Measurements from ENCODE around the gene SSBP1.

The SSBP1 gene

GRCh38 chr7:141739250-141739649 lies 1.1 kb downstream of the SSBP1 start:
- no peak for TF ChIP-seq CTCF (IDR thresholded peaks at IDR 0.05; ENCODE audit: low read length)
- no peak for TF ChIP-seq EZH2 (IDR thresholded peaks at IDR 0.05; ENCODE audit: borderline replicate concordance, low read length)
- H3K4me1 ChIP-seq (ENCODE audit: insufficient read depth, low read length, severe bottlenecking), result peaks cover 28% of the 10 kb centered on the region
- H3K27me3 ChIP-seq (ENCODE audit: insufficient read depth, low read length), result no peaks in the 10 kb centered on the region
- H3K4me3 ChIP-seq (ENCODE audit: low read depth, low read length, poor library complexity, severe bottlenecking), result peak overlapping the region; percentile 68
- H3K4me2 ChIP-seq (ENCODE audit: low read length), result peak overlapping the region; percentile 86
- no peaks in the 10 kb centered on the region for H3F3A ChIP-seq (ENCODE audit: insufficient read depth, low read length)
- no peaks in the 10 kb centered on the region for H3K9me3 ChIP-seq (ENCODE audit: low read length)
- peaks cover 29% of the 10 kb centered on the region for H3K79me2 ChIP-seq (ENCODE audit: insufficient read depth, low read length)
- H4K20me1 ChIP-seq (ENCODE audit: insufficient read depth, low read length), result no peaks in the 10 kb centered on the region
- H3K9me2 ChIP-seq (ENCODE audit: low read depth, low read length), result no peaks in the 10 kb centered on the region
- H3K27ac ChIP-seq (ENCODE audit: low read depth, low read length, poor library complexity, severe bottlenecking), result no peak overlapping the region
- peaks cover 48% of the 10 kb centered on the region for H3K36me3 ChIP-seq (ENCODE audit: insufficient read depth, low read length)
- H2AFZ ChIP-seq (ENCODE audit: low read length), result no peak overlapping the region
- peak overlapping the region; percentile 71 for H3K9ac ChIP-seq (ENCODE audit: low read length)

- H3K79me2 ChIP-seq (ENCODE audit: insufficient read depth, low read length), result peaks cover 29% of the 10 kb centered on the region
- no peaks in the 10 kb centered on the region for H3K27me3 ChIP-seq (ENCODE audit: insufficient read depth, low read length)
- peaks cover 77% of the 10 kb centered on the region for H3K36me3 ChIP-seq (ENCODE audit: insufficient read depth, low read length)
- H3K27ac ChIP-seq (ENCODE audit: low read depth, low read length, poor library complexity, severe bottlenecking), result no peak overlapping the region
- H3K9me2 ChIP-seq (ENCODE audit: low read depth, low read length), result no peaks in the 10 kb centered on the region
- no peak overlapping the region for H2AFZ ChIP-seq (ENCODE audit: low read length)
- no peaks in the 10 kb centered on the region for H3K9me3 ChIP-seq (ENCODE audit: low read length)
- H3K4me2 ChIP-seq (ENCODE audit: low read length), result no peak overlapping the region
- TF ChIP-seq EZH2 (IDR thresholded peaks at IDR 0.05; ENCODE audit: borderline replicate concordance, low read length) (no peak), CTCF (IDR thresholded peaks at IDR 0.05; ENCODE audit: low read length) (no peak)
- H3F3A ChIP-seq (ENCODE audit: insufficient read depth, low read length), result no peaks in the 10 kb centered on the region
- peaks cover 22% of the 10 kb centered on the region for H3K4me1 ChIP-seq (ENCODE audit: insufficient read depth, low read length, severe bottlenecking)
- H4K20me1 ChIP-seq (ENCODE audit: insufficient read depth, low read length), result no peaks in the 10 kb centered on the region
- no peak overlapping the region for H3K9ac ChIP-seq (ENCODE audit: low read length)
- H3K4me3 ChIP-seq (ENCODE audit: low read depth, low read length, poor library complexity, severe bottlenecking), result no peak overlapping the region
Observed at GRCh38 chr7:141742229-141742628, 4.1 kb downstream of the SSBP1 start.

GRCh38 chr7:141744131-141744530 lies 6.0 kb downstream of the SSBP1 start:
- Histone ChIP-seq H2AFZ (ENCODE audit: low read length) (no peak overlapping the region), H3K4me3 (ENCODE audit: low read depth, low read length, poor library complexity, severe bottlenecking) (no peak overlapping the region), H3K9me3 (ENCODE audit: low read length) (no peaks in the 10 kb centered on the region), H4K20me1 (ENCODE audit: insufficient read depth, low read length) (no peaks in the 10 kb centered on the region), H3K27ac (ENCODE audit: low read depth, low read length, poor library complexity, severe bottlenecking) (no peak overlapping the region), H3F3A (ENCODE audit: insufficient read depth, low read length) (no peaks in the 10 kb centered on the region), H3K27me3 (ENCODE audit: insufficient read depth, low read length) (no peaks in the 10 kb centered on the region), H3K9me2 (ENCODE audit: low read depth, low read length) (no peaks in the 10 kb centered on the region), H3K79me2 (ENCODE audit: insufficient read depth, low read length) (peaks cover 20% of the 10 kb centered on the region), H3K9ac (ENCODE audit: low read length) (no peak overlapping the region), H3K36me3 (ENCODE audit: insufficient read depth, low read length) (peaks cover 96% of the 10 kb centered on the region), H3K4me1 (ENCODE audit: insufficient read depth, low read length, severe bottlenecking) (peaks cover 16% of the 10 kb centered on the region), H3K4me2 (ENCODE audit: low read length) (no peak overlapping the region)
- TF ChIP-seq EZH2 (IDR thresholded peaks at IDR 0.05; ENCODE audit: borderline replicate concordance, low read length) (no peak), CTCF (IDR thresholded peaks at IDR 0.05; ENCODE audit: low read length) (no peak)

Data from OCI-LY1 (cell line).